Superior temporal gyrus (tissue), 1 donor: Measurements from ENCODE around the gene CCDC88B.
A peak's percentile ranks its signal among the peaks of the same experiment; 100 is the strongest.

Source experiments
- DNase-seq: peaks from one replicate; pipeline ENCODE4 v3.0.0-alpha.2; 2016; ENCODE audit errors: extremely low spot score

Gene CCDC88B, protein sequence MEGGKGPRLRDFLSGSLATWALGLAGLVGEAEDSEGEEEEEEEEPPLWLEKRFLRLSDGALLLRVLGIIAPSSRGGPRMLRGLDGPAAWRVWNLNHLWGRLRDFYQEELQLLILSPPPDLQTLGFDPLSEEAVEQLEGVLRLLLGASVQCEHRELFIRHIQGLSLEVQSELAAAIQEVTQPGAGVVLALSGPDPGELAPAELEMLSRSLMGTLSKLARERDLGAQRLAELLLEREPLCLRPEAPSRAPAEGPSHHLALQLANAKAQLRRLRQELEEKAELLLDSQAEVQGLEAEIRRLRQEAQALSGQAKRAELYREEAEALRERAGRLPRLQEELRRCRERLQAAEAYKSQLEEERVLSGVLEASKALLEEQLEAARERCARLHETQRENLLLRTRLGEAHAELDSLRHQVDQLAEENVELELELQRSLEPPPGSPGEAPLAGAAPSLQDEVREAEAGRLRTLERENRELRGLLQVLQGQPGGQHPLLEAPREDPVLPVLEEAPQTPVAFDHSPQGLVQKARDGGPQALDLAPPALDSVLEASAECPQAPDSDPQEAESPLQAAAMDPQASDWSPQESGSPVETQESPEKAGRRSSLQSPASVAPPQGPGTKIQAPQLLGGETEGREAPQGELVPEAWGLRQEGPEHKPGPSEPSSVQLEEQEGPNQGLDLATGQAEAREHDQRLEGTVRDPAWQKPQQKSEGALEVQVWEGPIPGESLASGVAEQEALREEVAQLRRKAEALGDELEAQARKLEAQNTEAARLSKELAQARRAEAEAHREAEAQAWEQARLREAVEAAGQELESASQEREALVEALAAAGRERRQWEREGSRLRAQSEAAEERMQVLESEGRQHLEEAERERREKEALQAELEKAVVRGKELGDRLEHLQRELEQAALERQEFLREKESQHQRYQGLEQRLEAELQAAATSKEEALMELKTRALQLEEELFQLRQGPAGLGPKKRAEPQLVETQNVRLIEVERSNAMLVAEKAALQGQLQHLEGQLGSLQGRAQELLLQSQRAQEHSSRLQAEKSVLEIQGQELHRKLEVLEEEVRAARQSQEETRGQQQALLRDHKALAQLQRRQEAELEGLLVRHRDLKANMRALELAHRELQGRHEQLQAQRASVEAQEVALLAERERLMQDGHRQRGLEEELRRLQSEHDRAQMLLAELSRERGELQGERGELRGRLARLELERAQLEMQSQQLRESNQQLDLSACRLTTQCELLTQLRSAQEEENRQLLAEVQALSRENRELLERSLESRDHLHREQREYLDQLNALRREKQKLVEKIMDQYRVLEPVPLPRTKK (N-terminal part only)

DNA sequence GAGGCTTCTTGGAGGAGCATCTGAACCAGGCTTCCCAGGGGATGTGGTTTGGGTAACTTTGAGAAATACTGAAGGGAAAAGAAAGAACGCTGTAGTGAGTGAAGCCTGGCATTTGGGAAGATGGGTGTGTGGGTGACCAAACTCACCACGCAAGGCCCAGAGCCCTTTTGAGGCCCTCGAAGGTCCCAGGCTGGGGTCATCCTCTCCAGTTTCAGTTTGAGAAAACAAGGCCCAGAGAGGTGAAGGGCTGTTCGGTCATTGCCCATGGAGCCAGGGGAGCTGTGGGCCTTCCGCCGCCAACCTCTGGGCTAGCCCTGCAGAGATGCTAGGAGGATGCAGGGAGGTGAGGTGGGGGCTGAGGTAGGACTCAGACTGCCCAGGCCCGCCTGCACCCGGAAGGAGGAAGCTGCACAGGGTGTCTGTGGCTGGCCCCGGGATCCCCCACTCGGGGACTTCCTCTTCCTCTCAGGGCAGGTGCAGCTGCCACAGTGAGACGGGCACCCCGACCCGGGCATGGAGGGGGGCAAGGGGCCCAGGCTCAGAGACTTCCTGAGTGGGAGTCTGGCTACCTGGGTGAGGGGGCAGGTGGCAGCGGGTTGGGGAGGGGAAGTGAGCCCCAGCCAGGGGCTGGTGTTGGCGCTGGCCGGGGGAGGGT, at the start of gene CCDC88B:
TSS of gene CCDC88B (plus strand) at position 451 of the 655 bp plus-strand sequence. CDS start at position 514, 63 bp downstream.
- no peak for DNase-seq

- DNase-seq = no peak
These were observed 49.4 kb upstream of the CCDC88B start for GRCh38 chr11:64290352-64291261.

GRCh38 chr11:64291262-64291751, 48.7 kb upstream of the CCDC88B start, which contains the start of gene KCNK4:
TSS of gene KCNK4 (plus strand) at chr11:64291302. CDS start at chr11:64293019, 1,717 bp downstream.
- DNase-seq = no peak

GRCh38 chr11:64291752-64292459, 48.1 kb upstream of the CCDC88B start:
- DNase-seq = no peak

DNA sequence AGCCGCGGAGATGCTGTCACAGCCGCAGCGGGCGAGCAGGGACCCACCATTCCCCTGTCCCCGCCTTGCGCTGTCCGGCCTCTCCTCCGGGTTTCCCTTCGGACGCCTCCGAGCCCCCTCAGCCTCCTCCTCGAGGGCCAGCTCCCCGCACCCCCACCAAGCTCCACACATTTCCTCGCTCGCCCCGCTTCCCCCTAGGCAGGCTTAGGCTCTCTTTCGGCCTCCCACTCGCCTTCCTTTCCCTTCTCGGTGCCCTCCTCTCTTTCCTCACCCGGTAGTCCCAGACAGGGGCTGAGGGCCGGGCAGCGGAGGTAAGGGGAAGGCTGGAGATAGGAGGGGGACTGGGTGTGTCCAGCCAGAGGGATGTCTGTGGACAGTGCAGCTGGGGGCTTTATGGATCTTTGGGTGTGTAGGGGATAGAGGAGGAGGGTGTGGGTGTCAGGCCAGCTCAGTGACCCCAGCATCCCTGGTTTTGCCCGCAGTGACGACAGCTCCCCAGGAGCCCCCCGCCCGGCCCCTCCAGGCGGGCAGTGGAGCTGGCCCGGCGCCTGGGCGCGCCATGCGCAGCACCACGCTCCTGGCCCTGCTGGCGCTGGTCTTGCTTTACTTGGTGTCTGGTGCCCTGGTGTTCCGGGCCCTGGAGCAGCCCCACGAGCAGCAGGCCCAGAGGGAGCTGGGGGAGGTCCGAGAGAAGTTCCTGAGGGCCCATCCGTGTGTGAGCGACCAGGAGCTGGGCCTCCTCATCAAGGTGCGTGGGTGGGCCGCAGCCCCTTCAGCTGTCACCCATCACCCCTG, 47.3 kb upstream of the CCDC88B start:
- no peak for DNase-seq

DNA sequence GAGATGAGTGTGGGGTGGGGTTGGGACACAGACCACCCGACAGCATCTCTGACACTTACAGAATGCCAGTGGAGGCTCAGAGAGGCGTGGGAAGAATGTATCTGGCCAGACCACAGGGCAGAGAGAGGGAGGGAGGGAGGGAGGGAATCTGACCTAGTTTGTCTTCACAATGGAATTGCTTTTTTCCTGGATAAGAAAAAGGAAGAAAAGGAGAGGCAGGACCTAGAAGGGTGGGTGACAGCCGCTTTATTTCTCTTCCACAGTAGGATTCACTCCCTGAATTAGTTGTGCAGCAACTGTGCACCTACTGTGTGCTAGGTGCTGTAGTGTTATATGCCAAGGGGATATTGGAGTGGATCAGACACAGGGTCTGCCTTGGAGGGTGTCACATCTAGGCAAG, 45.2 kb upstream of the CCDC88B start:
- DNase-seq = no peak

DNA sequence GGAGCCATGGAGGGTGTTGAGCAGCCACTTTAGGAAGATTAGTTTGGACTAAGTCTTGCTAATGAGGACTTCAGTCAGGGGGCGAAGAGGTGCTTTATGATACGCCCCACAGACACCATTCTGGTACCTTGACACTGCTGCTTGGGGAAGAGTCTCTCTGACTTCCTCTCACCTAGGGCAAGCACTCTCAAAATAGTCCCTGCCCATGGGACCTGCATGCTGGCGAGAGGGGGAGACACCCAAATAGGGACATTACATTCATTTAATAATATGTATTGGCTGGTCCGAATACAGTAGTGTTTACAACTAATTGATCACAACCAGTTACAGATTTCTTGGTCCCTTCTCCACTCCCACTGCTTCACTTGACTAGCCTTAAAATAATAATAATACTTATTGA, 44.2 kb upstream of the CCDC88B start:
- DNase-seq = no peak

DNA sequence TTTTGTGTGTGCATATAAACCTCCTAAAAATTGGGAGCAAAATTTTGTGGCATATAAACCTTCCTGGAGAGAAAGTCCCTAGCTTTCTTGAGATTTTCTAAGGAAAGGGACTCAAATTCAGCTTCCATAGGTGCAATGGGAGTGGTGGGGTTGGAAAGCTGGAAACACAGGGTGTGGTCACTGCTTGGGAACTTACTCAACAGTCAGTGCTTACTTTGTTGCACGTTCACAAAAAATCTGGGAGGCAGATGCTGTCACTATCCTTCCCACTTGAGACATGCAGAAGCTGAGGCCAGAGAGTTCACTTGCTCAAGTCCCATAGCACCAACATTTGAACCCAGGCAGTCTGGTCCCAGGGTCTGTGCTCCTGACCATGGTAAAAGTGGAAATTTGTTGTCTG, 43.8 kb upstream of the CCDC88B start:
- no peak for DNase-seq

DNA sequence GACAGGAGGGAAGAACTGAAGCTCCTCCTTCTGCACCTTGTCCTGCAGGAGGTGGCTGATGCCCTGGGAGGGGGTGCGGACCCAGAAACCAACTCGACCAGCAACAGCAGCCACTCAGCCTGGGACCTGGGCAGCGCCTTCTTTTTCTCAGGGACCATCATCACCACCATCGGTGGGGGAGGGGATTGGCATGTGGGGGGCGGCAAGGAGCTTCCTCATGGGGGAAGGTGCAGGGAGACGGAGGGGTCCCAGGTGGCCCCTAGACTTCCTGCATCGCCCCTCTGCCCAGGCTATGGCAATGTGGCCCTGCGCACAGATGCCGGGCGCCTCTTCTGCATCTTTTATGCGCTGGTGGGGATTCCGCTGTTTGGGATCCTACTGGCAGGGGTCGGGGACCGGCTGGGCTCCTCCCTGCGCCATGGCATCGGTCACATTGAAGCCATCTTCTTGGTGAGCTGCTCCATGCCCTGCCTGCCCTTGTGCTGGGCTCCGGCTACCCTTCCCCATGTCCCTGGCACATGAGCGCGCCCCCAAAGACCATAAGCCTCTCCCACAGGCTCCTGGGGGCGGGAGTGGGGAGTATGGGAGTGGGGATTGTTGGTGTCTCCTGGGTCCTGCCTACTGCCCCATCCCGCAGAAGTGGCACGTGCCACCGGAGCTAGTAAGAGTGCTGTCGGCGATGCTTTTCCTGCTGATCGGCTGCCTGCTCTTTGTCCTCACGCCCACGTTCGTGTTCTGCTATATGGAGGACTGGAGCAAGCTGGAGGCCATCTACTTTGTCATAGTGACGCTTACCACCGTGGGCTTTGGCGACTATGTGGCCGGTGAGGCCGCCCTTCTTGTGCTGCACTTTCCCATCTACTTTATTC, 42.9 kb upstream of the CCDC88B start:
- no peak for DNase-seq

DNA sequence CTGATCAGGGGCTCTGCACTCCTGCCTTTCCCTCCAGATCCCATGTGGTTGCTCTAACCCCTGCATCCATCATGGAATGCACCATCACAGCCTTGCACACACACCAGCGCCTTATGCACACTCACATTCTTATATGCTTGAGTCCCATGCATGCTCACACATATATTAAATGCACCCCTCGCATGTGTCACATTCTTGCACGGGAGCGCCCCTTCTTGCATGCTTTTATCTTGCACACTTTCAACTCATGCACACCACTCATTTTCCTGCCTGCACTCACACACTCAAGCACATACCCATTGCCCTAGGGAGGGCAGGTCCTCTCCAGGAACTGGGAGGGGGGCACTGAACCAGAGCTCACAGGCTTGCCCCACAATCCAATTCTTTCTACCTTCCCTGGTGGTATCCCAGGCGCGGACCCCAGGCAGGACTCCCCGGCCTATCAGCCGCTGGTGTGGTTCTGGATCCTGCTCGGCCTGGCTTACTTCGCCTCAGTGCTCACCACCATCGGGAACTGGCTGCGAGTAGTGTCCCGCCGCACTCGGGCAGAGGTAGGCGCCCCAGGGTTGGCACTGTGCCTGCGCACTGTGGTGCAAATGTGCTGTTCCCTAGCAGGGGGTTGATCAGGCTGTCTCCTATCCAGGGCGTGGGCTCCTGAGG, 42.2 kb upstream of the CCDC88B start:
- DNase-seq = no peak

- DNase-seq = peak; percentile 68
These were observed 40.8 kb upstream of the CCDC88B start for GRCh38 chr11:64298966-64299846.

- DNase-seq = no peak
These were observed 40.0 kb upstream of the CCDC88B start, which contains the start of gene CATSPERZ for GRCh38 chr11:64299847-64300648. TSS of gene CATSPERZ (plus strand) at chr11:64300358. CDS start at chr11:64300411, 53 bp downstream.

- DNase-seq = no peak
These were observed 36.6 kb upstream of the CCDC88B start for GRCh38 chr11:64303109-64304031.

DNA sequence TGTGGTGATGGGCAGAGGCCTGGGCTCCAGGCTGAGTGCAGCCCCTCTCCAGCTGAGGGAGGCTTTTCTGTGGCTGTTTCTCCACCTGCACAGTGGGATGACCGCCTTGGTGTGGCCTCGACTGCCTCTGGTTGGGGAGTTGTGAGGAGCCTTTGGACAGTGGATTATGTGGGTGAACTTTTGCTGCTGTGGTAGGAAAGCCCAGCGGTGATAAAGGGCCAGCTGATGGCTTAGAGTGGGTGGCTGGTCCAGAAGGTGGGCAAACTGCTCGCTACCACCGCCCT, 36.0 kb upstream of the CCDC88B start:
- no peak for DNase-seq
